Neural progenitor cell (in vitro differentiated cells): Measurements from ENCODE around the gene PCSK1N.

Experiments used
- EZH2 ChIP-seq: fragments of 200-600 bp; sonication (generic); IDR thresholded peaks from 2 replicates; pipeline ENCODE4 v1.6.1; 2017; ENCODE audit warnings: antibody characterized with exemption, mild to moderate bottlenecking, moderate library complexity
- EZH2phosphoT487 ChIP-seq: fragments of 200-600 bp; sonication (generic); IDR thresholded peaks from 2 replicates; pipeline ENCODE4 v1.6.1; 2017; ENCODE audit warnings: antibody characterized with exemption
- TF ChIP-seq, protein P1 (sequence below): fragments of 200-600 bp; sonication (generic); IDR thresholded peaks from 2 replicates; pipeline ENCODE4 v1.5.1; 2017; ENCODE audit warnings: antibody characterized with exemption, mild to moderate bottlenecking

DNA sequence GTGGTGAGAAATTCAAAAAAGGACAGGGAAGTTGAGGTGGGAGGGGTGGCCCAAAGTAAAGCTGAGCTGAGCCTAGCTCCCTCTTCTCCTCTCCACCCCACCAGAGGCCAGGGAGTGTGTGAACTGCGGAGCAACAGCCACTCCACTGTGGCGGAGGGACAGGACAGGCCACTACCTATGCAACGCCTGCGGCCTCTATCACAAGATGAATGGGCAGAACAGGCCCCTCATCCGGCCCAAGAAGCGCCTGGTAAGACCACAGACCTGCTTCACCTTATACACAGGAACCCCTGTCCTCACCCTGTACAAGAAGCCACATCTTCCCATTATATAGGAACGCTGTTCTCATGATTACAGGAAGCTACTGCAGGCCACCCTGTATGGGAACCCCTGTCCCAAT, 43.2 kb downstream of the PCSK1N start:
- TF ChIP-seq, protein P1, sequence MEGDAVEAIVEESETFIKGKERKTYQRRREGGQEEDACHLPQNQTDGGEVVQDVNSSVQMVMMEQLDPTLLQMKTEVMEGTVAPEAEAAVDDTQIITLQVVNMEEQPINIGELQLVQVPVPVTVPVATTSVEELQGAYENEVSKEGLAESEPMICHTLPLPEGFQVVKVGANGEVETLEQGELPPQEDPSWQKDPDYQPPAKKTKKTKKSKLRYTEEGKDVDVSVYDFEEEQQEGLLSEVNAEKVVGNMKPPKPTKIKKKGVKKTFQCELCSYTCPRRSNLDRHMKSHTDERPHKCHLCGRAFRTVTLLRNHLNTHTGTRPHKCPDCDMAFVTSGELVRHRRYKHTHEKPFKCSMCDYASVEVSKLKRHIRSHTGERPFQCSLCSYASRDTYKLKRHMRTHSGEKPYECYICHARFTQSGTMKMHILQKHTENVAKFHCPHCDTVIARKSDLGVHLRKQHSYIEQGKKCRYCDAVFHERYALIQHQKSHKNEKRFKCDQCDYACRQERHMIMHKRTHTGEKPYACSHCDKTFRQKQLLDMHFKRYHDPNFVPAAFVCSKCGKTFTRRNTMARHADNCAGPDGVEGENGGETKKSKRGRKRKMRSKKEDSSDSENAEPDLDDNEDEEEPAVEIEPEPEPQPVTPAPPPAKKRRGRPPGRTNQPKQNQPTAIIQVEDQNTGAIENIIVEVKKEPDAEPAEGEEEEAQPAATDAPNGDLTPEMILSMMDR, result no peak
- no peak for TF ChIP-seq EZH2phosphoT487
- TF ChIP-seq EZH2, result no peak
